Hematopoietic multipotent progenitor cell treated with erythropoietin and hydrocortisone succinate and interleukin-3 and kit ligand, for 15 days (in vitro differentiated cells): ENCODE data around the gene SLC25A43.
"Not testable (repeated sequence)": the region's sequence is repeated elsewhere in the genome, so short reads cannot be mapped to it uniquely, and the experiment has no call there.

Source experiments
- DNase-seq: peaks from one replicate; pipeline ENCODE4 v3.0.0-alpha.2; 2015; ENCODE audit warnings: low spot score

Gene SLC25A43

DNA sequence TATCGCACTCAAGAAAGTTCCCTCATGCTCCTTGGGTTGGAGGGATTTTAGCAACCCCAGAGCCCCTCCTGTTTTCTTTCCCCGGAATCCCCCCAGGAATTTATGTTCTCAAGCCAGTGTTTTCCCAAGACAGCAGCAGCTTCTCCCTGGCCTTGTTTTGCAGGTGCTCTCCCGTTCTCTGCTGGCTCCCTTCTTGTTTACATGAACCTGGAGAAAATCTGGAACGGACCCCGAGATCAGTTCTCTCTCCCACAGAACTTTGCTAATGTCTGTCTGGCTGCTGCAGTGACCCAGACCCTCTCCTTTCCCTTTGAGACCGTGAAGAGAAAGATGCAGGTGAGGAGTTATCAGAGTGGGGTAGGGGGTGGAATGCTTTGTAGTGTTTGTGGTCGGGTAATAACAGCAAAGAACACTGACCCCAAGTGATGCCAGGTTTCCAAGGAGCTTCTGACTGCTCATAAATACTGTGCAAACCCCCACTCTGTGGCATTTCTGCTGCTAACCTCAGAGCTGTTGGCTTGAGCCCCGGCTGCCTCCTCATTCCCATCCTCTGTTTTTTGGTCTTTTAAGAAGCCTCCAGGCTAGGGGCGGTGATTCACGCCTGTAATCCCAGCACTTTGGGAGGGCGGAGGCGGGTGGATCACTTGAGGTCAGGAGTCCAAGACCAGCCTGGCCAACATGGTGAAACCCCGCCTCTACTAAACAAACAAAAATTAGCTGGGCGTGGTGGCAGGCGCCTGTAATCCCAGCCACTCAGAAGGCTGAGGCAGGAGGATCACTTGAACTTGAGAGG lies 11.1 kb downstream of the SLC25A43 start:
- no peak for DNase-seq

DNA sequence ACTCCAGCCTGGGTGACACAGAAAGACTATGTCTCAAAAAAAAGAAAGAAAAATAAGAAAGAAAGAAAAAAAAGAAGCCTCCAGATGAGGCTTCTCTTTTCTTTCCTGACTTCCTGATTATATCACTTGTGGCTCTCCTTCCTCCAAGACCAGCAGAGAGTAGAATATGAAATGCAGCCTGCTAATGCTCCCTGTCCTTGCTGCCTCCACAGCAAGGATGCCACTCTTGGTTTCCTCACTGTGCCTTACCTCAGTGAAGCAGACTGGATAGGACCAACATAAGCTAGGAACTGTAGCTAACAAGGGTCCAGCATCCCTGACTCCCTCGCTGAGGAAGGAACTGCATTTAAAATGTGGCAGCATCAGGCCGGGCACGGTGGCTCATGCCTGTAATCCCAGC lies 11.7 kb downstream of the SLC25A43 start:
- no peak for DNase-seq

DNA sequence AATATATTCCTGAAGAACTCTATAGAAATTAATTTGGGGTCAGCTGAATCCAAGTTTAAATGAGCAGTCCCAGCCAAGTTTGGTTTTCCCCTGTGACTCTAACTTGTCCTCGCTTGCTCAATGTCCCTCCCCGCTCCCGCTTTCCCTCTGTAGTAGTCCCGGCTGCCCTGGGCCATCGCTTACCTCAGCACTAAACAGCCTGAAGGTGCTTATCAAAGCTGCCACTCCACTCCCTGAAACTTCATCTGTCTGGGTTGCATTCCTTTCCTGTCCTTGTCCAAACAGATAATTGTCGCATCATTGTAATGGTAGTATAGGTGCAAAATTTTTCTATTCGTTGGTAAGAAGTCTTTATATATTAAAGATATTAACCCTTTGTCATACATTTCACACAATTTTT lies 12.8 kb downstream of the SLC25A43 start:
- no peak for DNase-seq

GRCh38 chrX:119417376-119417775 lies 18.2 kb downstream of the SLC25A43 start:
- DNase-seq: no peak

DNA sequence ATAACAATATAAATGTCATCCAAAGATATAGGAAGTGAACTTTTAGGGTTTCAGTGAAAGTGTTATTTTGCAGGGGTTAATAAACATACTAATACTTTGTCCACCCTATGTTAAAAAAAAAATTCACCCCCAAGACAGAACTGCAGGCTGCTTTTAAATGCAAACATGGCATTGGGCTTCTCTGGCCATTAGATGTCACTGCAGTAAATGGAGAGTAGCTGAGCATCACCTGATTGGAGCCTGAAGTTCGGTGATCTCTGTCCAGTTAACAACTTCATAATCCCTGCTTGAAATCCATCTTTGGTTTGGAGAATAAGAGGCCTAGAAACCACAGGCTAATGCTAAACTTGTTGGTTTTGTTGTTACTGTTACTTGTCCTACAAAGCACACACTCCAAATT lies 18.7 kb downstream of the SLC25A43 start:
- no peak for DNase-seq

DNA sequence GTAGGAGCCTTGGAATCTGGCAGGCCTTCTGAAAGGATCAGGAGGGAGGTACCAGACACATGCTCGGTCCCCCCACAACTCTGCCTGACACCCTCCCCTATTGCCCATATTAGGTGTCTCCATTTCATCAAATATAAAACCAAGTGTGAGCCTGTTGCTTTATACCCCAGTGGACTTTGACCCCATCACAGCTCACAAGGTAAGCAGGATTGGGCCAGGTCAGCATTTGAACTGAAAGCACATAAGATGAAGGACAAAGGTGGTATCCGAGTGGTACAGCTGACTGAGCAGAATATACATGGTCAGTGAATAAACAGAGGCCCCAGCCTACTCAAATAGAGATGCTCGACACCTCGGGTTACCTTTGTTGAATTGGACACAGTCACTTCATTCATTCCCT lies 20.0 kb downstream of the SLC25A43 start:
- no peak for DNase-seq

- no peak for DNase-seq
These were observed 20.8 kb downstream of the SLC25A43 start for GRCh38 chrX:119419898-119420297.

DNA sequence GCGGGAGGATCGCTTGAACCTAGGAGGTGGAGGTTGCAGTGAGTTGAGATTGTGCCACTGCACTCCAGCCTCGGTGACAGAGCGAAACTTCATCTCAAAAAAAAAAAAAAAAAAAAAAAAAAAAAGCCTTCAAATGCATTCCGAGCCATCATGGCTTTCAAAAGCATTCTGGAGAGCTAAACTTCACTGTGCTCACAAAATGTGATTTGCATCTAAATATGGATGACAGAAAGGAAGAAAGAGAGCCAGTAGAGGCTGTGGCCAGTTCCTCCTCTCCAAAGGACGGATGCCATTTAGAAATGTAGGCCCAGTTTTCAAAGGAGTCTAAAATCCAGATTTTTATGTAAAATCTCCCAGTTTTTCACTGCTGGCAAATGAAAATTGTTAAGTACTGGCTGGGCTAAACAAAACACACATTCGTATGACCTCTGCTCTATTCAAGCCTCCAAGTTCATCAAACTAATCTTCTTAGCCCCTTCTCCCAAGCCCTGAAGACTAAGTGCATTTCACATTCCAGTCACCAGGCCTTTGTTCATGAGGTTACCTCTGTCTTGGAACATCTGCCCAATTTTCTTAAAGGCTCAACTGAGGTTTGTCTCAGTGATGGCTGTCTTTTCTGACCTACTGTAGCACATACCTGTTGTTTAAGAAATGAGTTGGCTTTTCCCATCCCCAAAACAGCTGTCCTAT lies 22.0 kb downstream of the SLC25A43 start:
- no peak for DNase-seq

GRCh38 chrX:119423631-119424030 lies 24.5 kb downstream of the SLC25A43 start:
- no peak for DNase-seq

DNA sequence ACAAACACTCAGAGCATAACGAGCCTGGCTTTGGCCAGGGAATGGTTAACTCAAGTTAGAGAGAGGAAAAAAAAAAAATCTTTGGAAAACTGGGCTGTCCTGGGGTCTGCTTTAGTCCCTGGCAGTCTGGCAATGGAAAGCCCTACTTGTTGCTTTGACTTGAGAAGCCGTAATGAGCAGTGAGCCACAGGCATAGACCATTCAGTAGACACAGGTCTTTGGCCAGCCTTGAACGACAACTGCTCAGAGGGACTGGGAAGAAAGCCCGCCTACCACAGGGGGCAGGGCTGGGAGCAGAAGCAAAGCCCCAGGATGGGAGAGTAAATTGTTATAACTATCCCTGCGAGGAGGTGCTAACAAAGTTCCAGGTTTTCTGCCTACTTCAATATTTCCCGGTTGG lies 25.9 kb downstream of the SLC25A43 start:
- DNase-seq: no peak

DNA sequence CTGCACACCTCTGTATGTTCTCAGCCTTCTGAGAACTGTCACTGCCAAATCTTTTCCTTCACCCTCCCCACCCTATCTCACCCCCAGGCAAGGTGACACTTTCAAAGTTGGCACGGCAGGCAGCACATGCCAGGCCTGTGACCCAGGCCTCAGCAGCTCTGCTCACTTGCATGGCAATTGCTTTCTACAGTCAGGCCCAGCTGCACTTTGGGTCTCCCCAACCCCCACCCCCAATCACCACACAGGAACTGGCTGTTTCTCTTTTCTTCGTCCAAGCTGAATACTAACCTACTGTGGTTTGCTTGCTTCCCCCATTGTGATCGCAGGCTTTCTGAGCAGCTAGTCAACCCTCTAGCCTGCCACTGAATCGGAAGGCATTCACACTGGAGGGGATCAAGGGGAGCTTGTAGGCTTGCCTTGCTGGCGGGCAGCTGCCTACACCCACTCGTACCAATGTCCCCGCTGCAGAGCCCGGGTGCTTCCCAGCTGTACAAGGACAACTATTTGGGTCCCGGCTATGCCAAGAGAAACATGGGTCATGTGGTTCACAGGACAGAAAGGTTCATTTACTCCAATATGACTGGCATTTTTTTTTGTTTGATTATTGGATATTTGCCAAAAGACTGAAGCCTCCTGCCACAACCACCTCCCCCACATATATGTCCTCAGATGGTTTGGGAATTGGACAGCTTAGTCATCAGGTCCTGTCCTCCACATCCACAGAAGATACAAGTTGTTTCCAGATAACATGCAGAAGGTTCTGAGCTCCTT lies 28.1 kb downstream of the SLC25A43 start:
- DNase-seq: peak; percentile 4

DNA sequence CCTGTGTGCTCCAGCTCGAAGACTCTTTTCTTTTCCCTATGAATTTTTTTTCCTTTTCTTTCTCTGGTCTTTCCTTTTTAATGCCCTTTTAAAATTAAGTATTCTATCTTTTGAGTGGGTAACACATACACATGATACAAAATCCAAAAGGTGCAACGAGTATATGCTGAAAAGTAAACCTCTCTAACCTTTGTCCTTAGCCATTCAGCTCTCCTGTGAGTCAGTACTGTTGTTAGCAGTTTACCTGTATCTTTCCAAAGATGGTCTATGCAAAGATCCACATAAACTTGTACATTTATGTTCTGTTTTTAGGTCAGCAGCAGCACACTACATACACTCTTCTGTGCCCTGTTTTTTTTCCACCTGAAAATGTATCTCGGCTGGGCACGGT lies 28.7 kb downstream of the SLC25A43 start:
- no peak for DNase-seq

GRCh38 chrX:119429471-119429870 lies 30.3 kb downstream of the SLC25A43 start:
- DNase-seq: no peak

DNA sequence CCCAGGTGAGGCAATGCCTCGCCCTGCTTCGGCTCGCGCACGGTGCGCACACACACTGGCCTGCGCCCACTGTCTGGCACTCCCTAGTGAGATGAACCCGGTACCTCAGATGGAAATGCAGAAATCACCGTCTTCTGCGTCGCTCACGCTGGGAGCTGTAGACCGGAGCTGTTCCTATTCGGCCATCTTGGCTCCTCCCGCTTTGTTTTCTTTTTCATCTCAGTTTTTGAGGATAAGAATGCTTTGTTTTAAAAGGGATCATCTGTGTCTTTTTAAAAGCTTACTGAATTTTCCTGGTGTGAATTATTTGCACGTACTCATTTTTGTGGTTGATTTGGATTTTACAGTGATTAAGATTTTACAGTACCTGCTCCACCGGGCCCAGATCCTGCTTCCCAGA lies 42.2 kb downstream of the SLC25A43 start:
- DNase-seq: not testable (repeated sequence)

GRCh38 chrX:119442286-119442685 lies 43.1 kb downstream of the SLC25A43 start:
- no peak for DNase-seq

- no peak for DNase-seq
These were observed 54.1 kb downstream of the SLC25A43 start for GRCh38 chrX:119453202-119453601.

DNA sequence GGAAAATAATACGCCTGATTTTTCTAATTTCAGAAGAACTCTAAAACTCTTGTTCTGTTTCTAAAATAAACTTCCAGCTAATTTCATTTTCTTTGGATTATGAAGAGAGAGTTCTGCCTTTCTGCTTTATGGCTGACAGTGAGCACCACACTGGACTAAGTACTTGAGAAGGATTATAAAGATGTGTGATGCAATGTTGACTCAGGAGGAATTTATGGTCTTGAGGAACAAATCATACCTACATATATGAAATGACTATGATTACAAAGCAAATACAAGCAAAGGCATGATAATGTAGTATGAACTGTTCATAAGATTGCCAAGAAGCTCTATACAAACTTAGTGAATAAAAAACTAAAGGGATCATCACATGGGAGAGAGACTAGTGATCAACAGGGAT lies 56.1 kb downstream of the SLC25A43 start:
- no peak for DNase-seq

GRCh38 chrX:119459181-119459580 lies 60.0 kb downstream of the SLC25A43 start:
- no peak for DNase-seq

- DNase-seq: no peak
These were observed 66.4 kb downstream of the SLC25A43 start for GRCh38 chrX:119465555-119465954.

- DNase-seq: no peak
These were observed 67.8 kb downstream of the SLC25A43 start for GRCh38 chrX:119466970-119467369.

DNA sequence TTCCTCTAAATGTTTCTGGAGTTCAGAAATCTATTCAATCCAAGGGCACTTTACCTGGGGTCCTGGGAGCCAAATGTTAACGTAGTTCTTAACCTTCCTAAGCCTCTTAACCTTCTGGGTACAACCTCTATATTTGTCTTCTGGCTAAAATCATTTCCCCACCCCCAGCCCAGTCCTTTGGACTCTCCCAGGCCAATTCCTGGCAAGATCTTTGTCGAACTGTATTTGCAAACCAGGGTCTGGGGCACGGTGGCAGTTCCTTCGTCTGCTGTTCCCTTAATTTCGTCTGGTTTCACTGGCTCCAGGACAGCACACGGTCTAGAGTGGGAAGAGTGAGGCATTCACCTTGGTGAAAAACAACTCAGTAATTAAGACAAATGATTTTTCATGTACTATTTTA lies 68.3 kb downstream of the SLC25A43 start:
- DNase-seq: no peak

DNA sequence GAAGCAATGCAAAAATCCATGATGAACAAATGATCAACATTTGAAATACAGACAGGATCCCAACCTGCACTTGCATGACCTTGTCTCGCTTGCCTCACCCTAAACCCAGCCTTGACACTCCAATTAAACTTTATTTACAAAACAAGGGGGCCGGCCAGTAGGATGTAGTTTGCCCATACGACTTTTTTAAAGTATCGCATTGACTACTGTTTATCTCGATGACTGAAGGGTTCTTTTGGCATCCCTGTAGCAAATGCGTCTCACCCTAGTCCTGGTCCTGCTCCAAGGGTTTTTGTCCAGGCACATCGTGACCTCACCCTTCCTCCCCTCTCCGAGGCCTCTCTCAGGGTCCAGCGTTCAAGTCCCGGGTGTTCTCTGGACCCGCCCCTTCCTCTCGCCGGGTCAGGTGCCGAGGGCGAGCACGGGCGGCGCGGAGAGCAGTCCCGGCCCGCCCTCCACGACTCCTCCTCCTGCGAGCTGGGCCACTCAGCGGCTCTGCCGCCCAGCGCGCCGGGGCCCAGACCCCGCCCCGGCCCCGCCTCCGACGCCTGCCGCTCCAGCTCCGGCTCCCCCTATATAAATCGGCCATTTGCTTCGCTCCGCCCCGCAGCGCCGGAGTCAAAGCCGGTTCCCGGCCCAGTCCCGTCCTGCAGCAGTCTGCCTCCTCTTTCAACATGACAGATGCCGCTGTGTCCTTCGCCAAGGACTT lies 68.9 kb downstream of the SLC25A43 start, which contains the start of gene SLC25A5:
TSS of gene SLC25A5 (plus strand) at position 603 of the 709 bp plus-strand sequence. CDS start at position 675, 72 bp downstream.
- DNase-seq: peak; percentile 81
